HepG2 (cell line): ENCODE data around the gene OBSL1. TPM values are rescaled to one million over a fixed set of nuclear protein-coding genes. Genes with fewer than 3 reads are reported as not detected.

ENCODE experiments used
- ATAC-seq: fragments of 200-7000 bp; cut with Tn5 transposase; 3 replicates; pipeline ENCODE4 v1.9.1; 2020; ENCODE audit warnings: mild to moderate bottlenecking, moderate library complexity
- BruUV-seq: library from RNA; stranded (reverse); fragments of 400-500 nt; replicated peaks from 2 replicates; lab custom pipeline; 2021; lab: Mats Ljungman, UMichigan
- CTCF ChIA-PET: fragments of 300-600 bp; formaldehyde crosslinking; extraction: SDS; loops from one replicate; lab custom pipeline; 2021; ENCODE audit warnings: low total read pairs, inconsistent platforms, low intra/inter-chr PET ratio; lab: Yijun Ruan, JAX
- POLR2A ChIA-PET: fragments of 350-600 bp; sonication (Branson Sonifier 250); formaldehyde crosslinking; loops from one replicate; lab custom pipeline; 2020; ENCODE audit warnings: antibody characterized with exemption, inconsistent platforms; lab: Yijun Ruan, JAX
- DNase-seq: peaks from one replicate; pipeline ENCODE4 v3.0.0-alpha.2; 2015; ENCODE audit warnings: low spot score
- FAIRE-seq: peaks from 3 replicates; lab custom pipeline; 2011; peaks lifted over from hg19 to GRCh38; lab: Jason Lieb, UNC
- H2AFZ ChIP-seq: one replicate; pipeline ENCODE4 v1.6.1; 2011; ENCODE audit warnings: low read length, inconsistent platforms
- H3K27ac ChIP-seq: fragments of 300-600 bp; 3 replicates; pipeline ENCODE4 v1.8.0; 2011; ENCODE audit warnings: mixed run types, mild to moderate bottlenecking, mixed read lengths, low read length, inconsistent platforms; ENCODE audit not compliant: insufficient read depth; ENCODE audit errors: extremely low read length
- H3K27me3 ChIP-seq, 2 experiments: fragments of 200-600 bp in 1 of 2; 2 replicates in 1 of 2; 3 replicates in 1 of 2; pipeline versions ENCODE4 v1.6.0 to v1.8.0; 2011; ENCODE audit warnings: low read length in 2 of 2, mild to moderate bottlenecking in 2 of 2, moderate library complexity in 2 of 2, inconsistent platforms in 1 of 2; ENCODE audit not compliant: insufficient read depth in 2 of 2, control insufficient read depth in 1 of 2
- H3K36me3 ChIP-seq, 2 experiments: fragments of 200-600 bp in 1 of 2; replicated peaks in 1 of 2; 2 replicates in 1 of 2; 3 replicates in 1 of 2; pipeline versions ENCODE4 v1.5.1 to v1.8.0; 2011; ENCODE audit warnings: low read length in 2 of 2, inconsistent platforms in 1 of 2; ENCODE audit not compliant: insufficient read depth in 2 of 2, control insufficient read depth in 1 of 2
- H3K4me1 ChIP-seq: 2 replicates; pipeline ENCODE4 v1.5.1; 2012; ENCODE audit warnings: low read length, inconsistent platforms; ENCODE audit not compliant: insufficient read depth
- H3K4me2 ChIP-seq: 2 replicates; pipeline ENCODE4 v1.6.0; 2011; ENCODE audit warnings: low read depth, low read length, inconsistent platforms
- H3K4me3 ChIP-seq, 3 experiments: fragments of 200-600 bp in 1 of 3; sonication (generic), shearing (Covaris generic) in 1 of 3; replicated peaks in 1 of 3; 2 replicates each; pipeline ENCODE4 v1.5.1; 2011 to 2016; ENCODE audit warnings: low read length in 3 of 3, inconsistent platforms in 2 of 3, low read depth in 2 of 3, mild to moderate bottlenecking in 2 of 3, control low read depth in 1 of 3, mixed read lengths in 1 of 3; ENCODE audit not compliant: insufficient read depth in 1 of 3
- H3K79me2 ChIP-seq: one replicate; pipeline ENCODE4 v1.6.1; 2011; ENCODE audit warnings: low read length, inconsistent platforms; ENCODE audit not compliant: insufficient read depth
- H3K9ac ChIP-seq: 2 replicates; pipeline ENCODE4 v1.6.0; 2011; ENCODE audit warnings: mild to moderate bottlenecking, low read depth, low read length, inconsistent platforms; ENCODE audit not compliant: insufficient read depth
- H3K9me3 ChIP-seq: 2 replicates; pipeline ENCODE4 v1.5.1; 2012; ENCODE audit warnings: mild to moderate bottlenecking, low read length
- H4K20me1 ChIP-seq: 2 replicates; pipeline ENCODE4 v1.6.0; 2011; ENCODE audit warnings: inconsistent platforms, mild to moderate bottlenecking, low read length, moderate library complexity; ENCODE audit not compliant: insufficient read depth
- ARNTL ChIP-seq: sonication (generic); formaldehyde crosslinking; IDR thresholded peaks from 2 replicates; pipeline ENCODE4 v1.4.0; 2020; ENCODE audit warnings: mild to moderate bottlenecking, missing genetic modification reagents
- IRF2 ChIP-seq: IDR thresholded peaks from 2 replicates; pipeline ENCODE4 v1.6.1; 2018; ENCODE audit warnings: missing genetic modification reagents, missing compliant biosample characterization
- NCOR1 ChIP-seq: fragments of 200-600 bp; sonication (generic); IDR thresholded peaks from 2 replicates; pipeline ENCODE4 v1.7.0; 2017; ENCODE audit warnings: antibody characterized with exemption, low read length, borderline replicate concordance
- NONO ChIP-seq, 2 experiments: fragments of 450-650 bp in 1 of 2; sonication (generic) in 1 of 2; formaldehyde crosslinking in 1 of 2; IDR thresholded peaks in 1 of 2; conservative IDR thresholded peaks in 1 of 2; 2 replicates each; pipeline versions ENCODE4 v1.6.1 to v1.8.0; 2017 to 2022; ENCODE audit warnings: mild to moderate bottlenecking in 1 of 2, missing genetic modification reagents in 1 of 2, moderate library complexity in 1 of 2
- TAF1 ChIP-seq: sonication (generic); formaldehyde crosslinking; IDR thresholded peaks from 2 replicates; pipeline ENCODE4 v1.4.0; 2020; ENCODE audit warnings: missing genetic modification reagents
- ZNF782 ChIP-seq: sonication (generic); formaldehyde crosslinking; IDR thresholded peaks from 2 replicates; pipeline ENCODE4 v1.4.0; 2020; ENCODE audit warnings: missing genetic modification reagents, mild to moderate bottlenecking, borderline replicate concordance
- WGBS: methylation state at CpG from one replicate; pipeline ENCODE4 v1.1.6; 2017; ENCODE audit warnings: low lambda C conversion rate; 5-methylcytosine and 5-hydroxymethylcytosine counted together
- in situ Hi-C: cut with HindIII; loops from 2 replicates; pipeline ENCODE4 v1.10.0; 2017; ENCODE audit warnings: low pct_unique_long_range_greater_than_20kb; ENCODE audit not compliant: extremely low pct_ligation_motif_present
- intact Hi-C: fragments of 100-400 bp; cut with micrococcal nuclease; formaldehyde crosslinking; loops from one replicate; pipeline ENCODE4 v1.10.0; 2022; ENCODE audit not compliant: unreplicated experiment
- polyA plus RNA-seq, 8 experiments: library from polyadenylated mRNA; depleted of rRNA in 3 of 8; stranded (reverse) in 7 of 8; unstranded in 1 of 8; fragments of >200 nt; fragmentation: Illumina TruSeq in 4 of 8; extraction: Trizol in 4 of 8; gene quantifications; 2 replicates each; pipeline versions ENCODE4 v1.2.1 to v1.2.3, GENCODE V29; 2011 to 2016; ENCODE audit warnings: low read depth in 4 of 8, missing spikeins in 1 of 8, mixed read lengths in 1 of 8; ENCODE audit not compliant: insufficient read depth in 1 of 8
- total RNA-seq, 5 experiments: library from RNA; depleted of rRNA; stranded (reverse); fragments of >200 nt; fragmentation: Illumina TruSeq; extraction: Trizol; gene quantifications; 2 replicates each; pipeline ENCODE4 v1.2.3, GENCODE V29; 2016; ENCODE audit warnings: low read depth in 1 of 5
- TF ChIP-seq, protein P1 (sequence below): sonication (generic); formaldehyde crosslinking; IDR thresholded peaks from 2 replicates; pipeline ENCODE4 v1.8.1; 2023; ENCODE audit warnings: mild to moderate bottlenecking, moderate library complexity, missing genetic modification reagents
- TF ChIP-seq, protein P2 (sequence below), 2 experiments: fragments of 450-650 bp in 1 of 2; sonication (generic) in 1 of 2; formaldehyde crosslinking in 1 of 2; IDR thresholded peaks; 2 replicates each; pipeline versions ENCODE4 v1.6.1 to v1.8.0; 2016 to 2022; ENCODE audit warnings: antibody characterized with exemption in 1 of 2, mild to moderate bottlenecking in 1 of 2, missing genetic modification reagents in 1 of 2
- TF ChIP-seq, protein P3 (sequence below): sonication (generic); formaldehyde crosslinking; IDR thresholded peaks from 2 replicates; pipeline ENCODE4 v1.4.0; 2020; ENCODE audit warnings: missing genetic modification reagents, borderline replicate concordance

Gene OBSL1
- total and polyA plus RNA-seq, 2 of the 13 experiments (the other 11 are each of a cell fraction or from before 2014, with no cell fraction given): 86.7 to 218 TPM

DNA sequence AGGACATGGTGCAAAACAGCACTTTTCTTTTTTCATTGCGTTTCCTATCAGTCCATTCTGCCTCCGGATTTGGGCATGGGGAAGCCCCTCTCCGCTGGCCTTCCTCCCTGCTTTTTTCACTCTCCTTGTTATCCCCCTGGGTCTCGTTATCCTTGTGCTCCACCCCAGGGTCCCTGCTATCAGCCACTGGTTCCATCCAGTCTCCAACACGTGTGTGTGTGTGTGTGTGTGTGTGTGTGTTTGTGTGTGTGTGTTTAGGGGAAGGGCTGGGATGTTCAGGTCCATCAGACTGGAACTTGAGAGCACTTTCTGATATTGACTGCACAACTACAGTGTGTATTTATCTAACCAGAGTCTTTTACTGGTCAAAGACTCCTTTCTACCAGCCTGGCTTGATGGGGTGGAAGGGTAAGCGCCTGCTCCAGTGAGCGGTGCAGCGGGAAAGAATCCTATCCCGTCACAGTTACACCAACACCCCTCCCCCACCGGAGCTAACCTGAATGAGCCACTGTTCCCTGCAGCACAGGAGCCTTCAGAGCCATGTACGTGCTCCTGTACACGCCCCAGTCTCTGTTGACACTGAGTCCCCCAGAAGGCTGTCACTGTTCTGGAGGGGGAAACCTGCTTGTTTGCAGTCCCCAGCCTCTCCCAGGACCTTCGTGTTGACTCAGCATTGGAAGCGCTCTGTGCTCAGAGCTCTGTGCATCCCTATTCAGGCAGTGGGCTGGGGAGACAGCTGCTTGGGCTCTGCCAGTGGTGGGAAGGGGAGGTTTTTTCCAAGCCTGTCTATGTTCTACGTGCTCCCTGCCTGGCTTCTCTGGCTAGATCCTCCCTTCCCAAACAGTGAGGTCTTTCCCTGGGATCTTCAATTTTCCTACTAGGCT, 5.4 kb upstream of the OBSL1 start:
- POLR2A ChIA-PET: interaction anchor here (0.6 to 5.5 kb wide), 13 partner anchors 9 to 328 kb away, joined by 3 to 82 read pairs (median 4); partner anchors contain the start of genes CHPF, DNPEP, STK11IP and TMEM198
- ATAC-seq (peak; percentile 94), DNase-seq (peak; percentile 100), FAIRE-seq (peak; percentile 97)
- WGBS: 0% methylated on average over 12 of the region's 15 CpGs
- H3K4me1 ChIP-seq: peaks cover 81% of the 10 kb centered on the region
- H3K4me2 ChIP-seq: peak overlapping the region; percentile 79
- H3K9ac ChIP-seq: peak overlapping the region; percentile 65
- H3K9me3 ChIP-seq: no peaks in the 10 kb centered on the region
- peak overlapping the region in 2 of 3 experiments; percentile 23 to 45; a peak in 3 of 6 replicates for H3K4me3 ChIP-seq
- H3K27ac ChIP-seq: peak overlapping the region; percentile 86
- BruUV-seq: TSS peak; percentile 77
- H3K36me3 ChIP-seq: no peaks in the 10 kb centered on the region
- intact Hi-C loops: loop anchor here (1.0 to 5.0 kb wide), 3 partner anchors 21 to 51 kb away; partner anchors contain the start of genes CHPF, SLC4A3 and STK11IP
- H3K79me2 ChIP-seq: no peaks in the 10 kb centered on the region
- CTCF ChIA-PET: interaction anchor here (1.8 kb wide), 1 partner anchor 66 kb away, joined by 5 read pairs; no protein-coding TSS in a partner anchor
- in situ Hi-C loops: no loop called here
- H3K27me3 ChIP-seq: no peaks in the 10 kb centered on the region
- H2AFZ ChIP-seq: no peak overlapping the region
- H4K20me1 ChIP-seq: no peaks in the 10 kb centered on the region
- TF ChIP-seq ZNF782 (CRISPR knock-in tag) (peak; percentile 91; the same call in 1 of the 2 replicates), NCOR1 (peak; percentile 70; the same call in 1 of the 2 replicates), NONO (IDR thresholded peaks at IDR 0.05) (no peak), NONO (CRISPR knock-in tag; conservative IDR thresholded peaks at IDR 0.05) (peak; percentile 97), IRF2 (CRISPR knock-in tag) (peak; percentile 98), ARNTL (CRISPR knock-in tag) (peak; percentile 91), TAF1 (CRISPR knock-in tag) (peak; percentile 71)
- TF ChIP-seq, protein P1, sequence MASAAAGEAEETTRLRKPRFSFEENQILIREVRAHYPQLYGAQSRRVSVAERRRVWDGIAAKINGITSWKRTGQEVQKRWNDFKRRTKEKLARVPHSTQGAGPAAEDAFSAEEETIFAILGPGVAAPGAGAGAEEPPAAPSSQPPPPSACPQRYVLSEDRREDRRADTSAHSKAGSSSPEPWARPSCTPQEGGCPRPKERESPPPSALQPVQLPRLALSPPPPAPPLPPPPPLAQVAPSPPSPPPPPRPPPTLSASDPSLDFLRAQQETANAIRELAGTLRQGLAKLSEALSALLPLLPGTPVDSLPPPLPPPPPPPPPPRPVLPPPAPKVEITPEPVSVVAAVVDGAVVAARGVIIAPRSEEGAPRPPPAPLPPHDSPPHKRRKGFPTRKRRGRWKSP (CRISPR knock-in tag): peak; percentile 85
- TF ChIP-seq, protein P2, sequence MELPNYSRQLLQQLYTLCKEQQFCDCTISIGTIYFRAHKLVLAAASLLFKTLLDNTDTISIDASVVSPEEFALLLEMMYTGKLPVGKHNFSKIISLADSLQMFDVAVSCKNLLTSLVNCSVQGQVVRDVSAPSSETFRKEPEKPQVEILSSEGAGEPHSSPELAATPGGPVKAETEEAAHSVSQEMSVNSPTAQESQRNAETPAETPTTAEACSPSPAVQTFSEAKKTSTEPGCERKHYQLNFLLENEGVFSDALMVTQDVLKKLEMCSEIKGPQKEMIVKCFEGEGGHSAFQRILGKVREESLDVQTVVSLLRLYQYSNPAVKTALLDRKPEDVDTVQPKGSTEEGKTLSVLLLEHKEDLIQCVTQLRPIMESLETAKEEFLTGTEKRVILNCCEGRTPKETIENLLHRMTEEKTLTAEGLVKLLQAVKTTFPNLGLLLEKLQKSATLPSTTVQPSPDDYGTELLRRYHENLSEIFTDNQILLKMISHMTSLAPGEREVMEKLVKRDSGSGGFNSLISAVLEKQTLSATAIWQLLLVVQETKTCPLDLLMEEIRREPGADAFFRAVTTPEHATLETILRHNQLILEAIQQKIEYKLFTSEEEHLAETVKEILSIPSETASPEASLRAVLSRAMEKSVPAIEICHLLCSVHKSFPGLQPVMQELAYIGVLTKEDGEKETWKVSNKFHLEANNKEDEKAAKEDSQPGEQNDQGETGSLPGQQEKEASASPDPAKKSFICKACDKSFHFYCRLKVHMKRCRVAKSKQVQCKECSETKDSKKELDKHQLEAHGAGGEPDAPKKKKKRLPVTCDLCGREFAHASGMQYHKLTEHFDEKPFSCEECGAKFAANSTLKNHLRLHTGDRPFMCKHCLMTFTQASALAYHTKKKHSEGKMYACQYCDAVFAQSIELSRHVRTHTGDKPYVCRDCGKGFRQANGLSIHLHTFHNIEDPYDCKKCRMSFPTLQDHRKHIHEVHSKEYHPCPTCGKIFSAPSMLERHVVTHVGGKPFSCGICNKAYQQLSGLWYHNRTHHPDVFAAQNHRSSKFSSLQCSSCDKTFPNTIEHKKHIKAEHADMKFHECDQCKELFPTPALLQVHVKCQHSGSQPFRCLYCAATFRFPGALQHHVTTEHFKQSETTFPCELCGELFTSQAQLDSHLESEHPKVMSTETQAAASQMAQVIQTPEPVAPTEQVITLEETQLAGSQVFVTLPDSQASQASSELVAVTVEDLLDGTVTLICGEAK (IDR thresholded peaks at IDR 0.05): no peak
- TF ChIP-seq, protein P2 (CRISPR knock-in tag; IDR thresholded peaks at IDR 0.05): peak; percentile 84; the same call in 1 of the 2 replicates
- TF ChIP-seq, protein P3, sequence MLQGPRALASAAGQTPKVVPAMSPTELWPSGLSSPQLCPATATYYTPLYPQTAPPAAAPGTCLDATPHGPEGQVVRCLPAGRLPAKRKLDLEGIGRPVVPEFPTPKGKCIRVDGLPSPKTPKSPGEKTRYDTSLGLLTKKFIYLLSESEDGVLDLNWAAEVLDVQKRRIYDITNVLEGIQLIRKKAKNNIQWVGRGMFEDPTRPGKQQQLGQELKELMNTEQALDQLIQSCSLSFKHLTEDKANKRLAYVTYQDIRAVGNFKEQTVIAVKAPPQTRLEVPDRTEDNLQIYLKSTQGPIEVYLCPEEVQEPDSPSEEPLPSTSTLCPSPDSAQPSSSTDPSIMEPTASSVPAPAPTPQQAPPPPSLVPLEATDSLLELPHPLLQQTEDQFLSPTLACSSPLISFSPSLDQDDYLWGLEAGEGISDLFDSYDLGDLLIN (CRISPR knock-in tag): peak; percentile 27; the same call in 1 of the 2 replicates
